Fibroblast of pulmonary artery (primary cell): ENCODE results near the gene BCL11A.

Experiments
- DNase-seq: peaks from one replicate; pipeline ENCODE4 v3.0.0-alpha.2; 2010; ENCODE audit warnings: low read depth
- H3K4me3 ChIP-seq: replicated peaks from 2 replicates; pipeline ENCODE4 v1.5.1; 2011; ENCODE audit warnings: low read depth, mild to moderate bottlenecking, control low read depth, low read length, moderate library complexity
- TF ChIP-seq, protein P1 (sequence below): IDR thresholded peaks from 2 replicates; pipeline ENCODE4 v1.5.1; 2011; ENCODE audit warnings: mild to moderate bottlenecking, control low read depth, low read length, inconsistent platforms; ENCODE audit errors: missing control alignments

The BCL11A gene

DNA sequence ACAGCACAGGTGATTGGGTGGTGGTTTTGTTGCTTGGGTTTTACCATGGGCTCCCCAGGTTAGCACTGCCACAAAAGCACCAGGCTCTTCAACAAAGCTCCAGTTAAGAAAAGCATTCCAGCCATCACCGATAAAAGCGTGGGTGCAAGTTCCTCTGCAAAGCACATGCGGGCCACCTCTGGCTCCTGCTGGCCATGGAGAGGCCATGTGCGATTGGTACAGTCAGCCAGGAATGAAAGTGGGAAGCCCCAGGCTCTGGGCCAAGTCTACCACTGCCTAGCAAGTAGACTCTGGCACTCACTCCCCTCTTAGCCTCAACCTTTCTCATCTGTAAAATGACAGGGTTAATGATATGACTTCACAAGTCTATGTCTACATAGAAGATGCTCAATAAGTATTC, 36.0 kb downstream of the BCL11A start:
- TF ChIP-seq, protein P1, sequence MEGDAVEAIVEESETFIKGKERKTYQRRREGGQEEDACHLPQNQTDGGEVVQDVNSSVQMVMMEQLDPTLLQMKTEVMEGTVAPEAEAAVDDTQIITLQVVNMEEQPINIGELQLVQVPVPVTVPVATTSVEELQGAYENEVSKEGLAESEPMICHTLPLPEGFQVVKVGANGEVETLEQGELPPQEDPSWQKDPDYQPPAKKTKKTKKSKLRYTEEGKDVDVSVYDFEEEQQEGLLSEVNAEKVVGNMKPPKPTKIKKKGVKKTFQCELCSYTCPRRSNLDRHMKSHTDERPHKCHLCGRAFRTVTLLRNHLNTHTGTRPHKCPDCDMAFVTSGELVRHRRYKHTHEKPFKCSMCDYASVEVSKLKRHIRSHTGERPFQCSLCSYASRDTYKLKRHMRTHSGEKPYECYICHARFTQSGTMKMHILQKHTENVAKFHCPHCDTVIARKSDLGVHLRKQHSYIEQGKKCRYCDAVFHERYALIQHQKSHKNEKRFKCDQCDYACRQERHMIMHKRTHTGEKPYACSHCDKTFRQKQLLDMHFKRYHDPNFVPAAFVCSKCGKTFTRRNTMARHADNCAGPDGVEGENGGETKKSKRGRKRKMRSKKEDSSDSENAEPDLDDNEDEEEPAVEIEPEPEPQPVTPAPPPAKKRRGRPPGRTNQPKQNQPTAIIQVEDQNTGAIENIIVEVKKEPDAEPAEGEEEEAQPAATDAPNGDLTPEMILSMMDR, result no peak
- H3K4me3 ChIP-seq, result no peak overlapping the region
- no peak for DNase-seq

DNA sequence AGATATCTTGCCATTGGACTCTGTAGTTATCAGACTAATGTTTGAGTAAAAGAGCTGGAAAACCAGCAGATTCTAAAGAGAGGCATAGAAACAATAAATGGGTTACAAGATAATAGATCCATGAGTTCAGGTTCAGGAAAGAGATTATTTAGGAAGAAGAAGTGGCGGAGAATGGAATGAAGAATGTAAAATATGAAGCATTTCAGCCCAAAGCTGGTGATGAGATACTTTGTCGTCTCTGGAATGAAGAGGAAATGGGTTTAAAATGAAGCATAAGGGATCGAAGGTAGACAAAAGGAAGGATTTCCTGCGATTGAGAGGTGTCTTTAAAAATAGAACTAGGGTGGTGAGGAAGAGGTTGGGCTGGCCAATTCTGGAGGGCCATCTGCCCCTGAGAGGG, 36.6 kb downstream of the BCL11A start:
- TF ChIP-seq, protein P1, result no peak
- no peak overlapping the region for H3K4me3 ChIP-seq
- no peak for DNase-seq

DNA sequence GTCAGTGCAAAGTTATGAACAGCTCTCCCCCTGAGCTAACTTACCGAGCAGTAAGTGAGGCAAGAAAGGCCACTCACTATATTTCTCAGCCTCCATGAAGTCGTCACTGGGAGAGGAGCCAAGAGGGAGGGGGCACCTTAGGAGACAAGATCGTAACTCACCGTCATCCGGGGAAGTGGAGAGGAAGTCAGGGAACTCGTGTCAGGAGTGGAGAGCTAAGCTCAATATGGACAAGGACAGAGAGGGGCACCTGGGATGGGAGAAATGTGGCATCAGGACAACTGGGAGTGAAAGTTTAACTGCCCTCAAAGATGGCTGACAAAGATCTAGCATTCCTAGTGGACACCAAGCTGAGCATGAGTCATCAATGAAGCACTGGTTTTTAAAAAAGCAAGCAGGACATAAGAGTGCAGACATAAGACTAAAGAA, 37.1 kb downstream of the BCL11A start:
- TF ChIP-seq, protein P1, result no peak
- peak overlapping the region; percentile 29 for H3K4me3 ChIP-seq
- DNase-seq, result peak; percentile 86

DNA sequence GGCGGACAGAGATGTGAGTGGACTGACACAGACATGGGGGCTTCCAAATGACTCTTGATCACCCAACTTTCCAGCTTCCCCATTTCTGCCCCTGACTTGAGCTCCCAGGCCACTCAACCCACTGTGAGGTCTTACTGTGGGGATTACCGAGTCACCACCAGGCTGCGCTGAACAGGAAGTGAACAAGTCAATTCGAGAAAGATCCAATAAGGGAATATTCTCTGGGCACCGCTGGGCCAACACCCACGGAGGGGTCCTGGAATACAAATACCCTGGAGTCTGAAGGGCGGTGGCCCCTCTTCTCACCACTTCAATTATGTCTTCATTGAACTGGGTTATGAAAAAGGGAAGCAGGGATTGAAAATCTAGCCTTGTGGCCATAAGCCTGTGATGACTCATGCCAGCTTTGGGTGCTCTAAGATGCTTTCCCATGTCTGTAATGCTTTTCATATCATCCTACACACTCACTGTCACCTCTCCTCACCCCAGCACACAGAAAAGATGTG, 37.7 kb downstream of the BCL11A start:
- DNase-seq, result peak; percentile 76
- no peak overlapping the region for H3K4me3 ChIP-seq
- TF ChIP-seq, protein P1, result peak; percentile 11

DNA sequence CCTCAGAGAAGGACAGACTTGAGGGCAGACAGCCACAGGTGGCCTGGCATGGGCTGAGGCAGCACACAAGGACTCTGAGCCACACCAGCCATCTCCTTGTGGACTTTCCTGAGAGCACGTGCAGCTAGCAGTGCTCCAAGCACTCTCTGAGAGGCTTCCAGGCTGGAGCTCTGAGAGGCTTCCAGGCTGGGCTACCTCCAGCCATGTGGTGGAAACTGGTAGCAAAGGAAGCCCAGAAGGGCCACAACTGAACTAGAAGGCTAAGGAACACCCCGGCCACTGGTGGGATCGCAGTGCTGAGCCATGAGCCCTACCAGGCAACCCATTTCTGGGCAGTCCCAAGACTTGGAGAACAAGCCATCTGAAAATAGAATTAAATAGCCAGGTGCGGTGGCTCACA, 39.5 kb downstream of the BCL11A start:
- TF ChIP-seq, protein P1, result no peak
- DNase-seq, result no peak
- no peak overlapping the region for H3K4me3 ChIP-seq

DNA sequence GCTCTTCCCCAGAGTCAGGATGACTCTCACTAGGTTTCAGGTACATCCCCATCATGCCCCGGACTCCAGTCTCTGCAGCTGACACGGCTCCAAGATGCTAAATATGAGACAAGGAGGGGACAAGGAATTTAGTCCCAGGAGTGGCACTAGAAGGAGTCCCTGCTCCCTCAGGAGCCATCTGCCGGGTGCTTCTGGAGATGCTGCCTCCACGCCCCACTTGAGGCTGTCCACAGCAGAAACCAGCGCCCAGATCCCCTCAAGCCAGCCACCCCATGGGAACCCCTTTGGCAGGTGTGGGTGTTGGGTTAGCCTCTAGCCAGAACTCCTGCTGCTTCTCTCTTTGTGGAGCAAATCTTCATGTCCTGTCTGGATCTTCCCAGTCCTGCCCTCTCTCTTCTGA, 40.3 kb downstream of the BCL11A start:
- TF ChIP-seq, protein P1, result no peak
- no peak for DNase-seq
- no peak overlapping the region for H3K4me3 ChIP-seq

DNA sequence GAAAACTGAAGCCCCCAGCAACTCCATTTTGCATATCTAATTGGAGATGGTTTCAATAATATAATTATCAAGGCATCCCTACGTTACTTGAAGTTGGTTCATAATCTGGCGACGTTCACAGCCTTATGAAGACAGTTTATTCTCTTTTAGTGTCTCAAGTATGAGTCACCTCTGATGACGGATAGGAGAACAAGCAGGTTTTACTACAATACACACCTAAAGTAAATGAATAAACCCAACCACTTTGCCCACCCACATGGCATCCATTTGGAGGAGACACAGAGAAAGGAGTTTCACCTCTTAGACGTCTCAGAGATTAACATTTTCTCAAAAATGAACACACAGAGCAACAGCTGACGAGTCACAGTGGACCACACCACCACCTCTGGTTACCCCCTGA, 40.8 kb downstream of the BCL11A start:
- no peak overlapping the region for H3K4me3 ChIP-seq
- no peak for DNase-seq
- TF ChIP-seq, protein P1, result no peak
